ENCODE data around the gene FAM217B.

FAM217B gene

GRCh38 chr20:59938221-59938620 is 2.0 kb upstream of the FAM217B start:
- DNase-seq (ENCODE audit: insufficient read length, low spot score), result no peak
- TF ChIP-seq, protein P1, sequence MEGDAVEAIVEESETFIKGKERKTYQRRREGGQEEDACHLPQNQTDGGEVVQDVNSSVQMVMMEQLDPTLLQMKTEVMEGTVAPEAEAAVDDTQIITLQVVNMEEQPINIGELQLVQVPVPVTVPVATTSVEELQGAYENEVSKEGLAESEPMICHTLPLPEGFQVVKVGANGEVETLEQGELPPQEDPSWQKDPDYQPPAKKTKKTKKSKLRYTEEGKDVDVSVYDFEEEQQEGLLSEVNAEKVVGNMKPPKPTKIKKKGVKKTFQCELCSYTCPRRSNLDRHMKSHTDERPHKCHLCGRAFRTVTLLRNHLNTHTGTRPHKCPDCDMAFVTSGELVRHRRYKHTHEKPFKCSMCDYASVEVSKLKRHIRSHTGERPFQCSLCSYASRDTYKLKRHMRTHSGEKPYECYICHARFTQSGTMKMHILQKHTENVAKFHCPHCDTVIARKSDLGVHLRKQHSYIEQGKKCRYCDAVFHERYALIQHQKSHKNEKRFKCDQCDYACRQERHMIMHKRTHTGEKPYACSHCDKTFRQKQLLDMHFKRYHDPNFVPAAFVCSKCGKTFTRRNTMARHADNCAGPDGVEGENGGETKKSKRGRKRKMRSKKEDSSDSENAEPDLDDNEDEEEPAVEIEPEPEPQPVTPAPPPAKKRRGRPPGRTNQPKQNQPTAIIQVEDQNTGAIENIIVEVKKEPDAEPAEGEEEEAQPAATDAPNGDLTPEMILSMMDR (IDR thresholded peaks at IDR 0.05; ENCODE audit: insufficient read depth, missing control alignments), result no peak
- no peak for FAIRE-seq

- no peak for FAIRE-seq
- DNase-seq (ENCODE audit: insufficient read length, low spot score), result no peak
- TF ChIP-seq, protein P1 (IDR thresholded peaks at IDR 0.05; ENCODE audit: insufficient read depth, missing control alignments), result no peak
Observed at GRCh38 chr20:59938696-59939051, 1.5 kb upstream of the FAM217B start.

DNA sequence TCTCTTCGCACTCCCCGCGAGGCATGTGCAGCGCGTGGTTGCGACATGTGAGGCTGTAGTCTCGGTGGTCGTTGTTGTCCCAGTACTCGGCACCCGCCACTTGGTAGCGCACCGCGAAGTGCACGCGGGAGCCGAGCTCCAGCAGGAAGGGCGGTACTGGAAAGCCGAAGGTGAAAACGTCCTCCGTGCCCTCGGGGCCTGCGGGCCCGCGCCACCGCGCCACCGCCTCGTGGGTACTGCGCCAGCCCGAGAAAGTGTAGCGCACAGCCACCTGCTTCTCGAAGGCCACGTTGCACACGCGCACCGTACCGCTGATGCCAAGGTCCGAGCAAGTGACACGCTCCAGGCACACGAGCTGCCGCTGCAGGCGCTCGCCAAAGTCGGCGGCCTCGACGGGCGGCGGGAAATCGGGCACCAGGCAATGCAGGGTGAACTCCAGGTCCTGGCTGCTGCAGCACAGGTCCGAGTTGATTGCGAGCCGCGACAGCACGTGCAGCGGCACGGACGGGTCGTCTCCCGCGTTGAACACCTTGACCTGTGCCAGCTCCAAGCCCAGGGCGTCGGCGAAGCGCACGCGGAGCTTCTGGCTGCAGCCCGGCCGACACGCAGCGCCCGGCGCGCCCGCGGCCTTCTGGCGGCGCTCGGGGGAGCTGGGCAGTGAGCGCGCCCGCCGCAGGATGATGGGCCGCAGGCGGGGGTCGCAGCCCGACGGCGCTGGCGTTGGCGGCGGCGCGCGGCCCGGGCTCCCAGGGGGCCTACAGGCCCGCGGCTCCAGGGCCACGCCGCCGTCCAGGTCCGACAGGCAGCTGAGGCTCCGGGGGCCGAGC is 924 bp upstream of the FAM217B start:
- no peak for FAIRE-seq
- DNase-seq (ENCODE audit: insufficient read length, low spot score), result no peak
- TF ChIP-seq, protein P1 (IDR thresholded peaks at IDR 0.05; ENCODE audit: insufficient read depth, missing control alignments), result no peak

GRCh38 chr20:59939879-59940128 is 385 bp upstream of the FAM217B start:
- DNase-seq (ENCODE audit: insufficient read length, low spot score), result no peak
- TF ChIP-seq, protein P1 (IDR thresholded peaks at IDR 0.05; ENCODE audit: insufficient read depth, missing control alignments), result no peak
- FAIRE-seq, result no peak

DNA sequence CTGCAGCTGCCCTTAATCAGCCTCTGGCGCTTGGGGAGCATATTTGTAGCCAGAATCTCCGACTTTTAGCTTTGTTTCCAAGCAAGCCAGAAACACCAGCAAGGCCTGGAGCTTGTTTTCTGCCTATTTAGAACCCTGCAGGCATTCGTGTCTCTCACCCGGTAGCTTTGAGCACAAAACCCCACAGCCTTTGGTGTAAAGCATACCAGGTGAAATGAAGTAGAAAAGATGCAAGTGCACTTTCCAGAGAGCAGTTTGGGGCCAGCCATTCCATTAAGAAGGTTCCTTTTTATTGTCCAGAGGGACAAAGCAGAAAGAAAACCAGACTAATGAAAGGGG is 736 bp downstream of the FAM217B start:
- DNase-seq (ENCODE audit: insufficient read length, low spot score) (no peak), FAIRE-seq (no peak)
- TF ChIP-seq, protein P1 (IDR thresholded peaks at IDR 0.05; ENCODE audit: insufficient read depth, missing control alignments), result no peak

- no peak for DNase-seq (ENCODE audit: insufficient read length, low spot score)
- no peak for FAIRE-seq
- TF ChIP-seq, protein P1 (IDR thresholded peaks at IDR 0.05; ENCODE audit: insufficient read depth, missing control alignments), result no peak
Observed at GRCh38 chr20:59942245-59942644, 2.1 kb downstream of the FAM217B start.

DNA sequence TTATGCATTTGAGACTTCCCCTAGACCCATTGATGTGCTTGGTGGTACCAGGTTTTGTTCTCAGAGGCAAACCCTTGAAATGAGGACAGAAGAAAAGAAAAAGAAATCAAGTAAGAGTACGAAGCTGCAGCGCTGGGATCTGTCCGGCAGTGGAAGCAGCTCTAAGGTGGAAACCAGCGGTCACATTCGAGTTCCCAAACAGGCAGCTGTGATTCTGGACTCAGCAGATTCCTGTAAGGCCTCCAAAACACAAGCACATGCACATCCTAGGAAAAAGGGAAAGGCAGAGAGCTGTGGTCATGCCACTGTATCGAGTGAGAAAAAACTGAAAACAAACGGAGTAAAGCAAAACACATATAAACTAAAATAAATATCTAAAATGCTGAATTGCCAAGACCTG is 4.5 kb downstream of the FAM217B start:
- no peak for DNase-seq (ENCODE audit: insufficient read length, low spot score)
- no peak for FAIRE-seq
- TF ChIP-seq, protein P1 (IDR thresholded peaks at IDR 0.05; ENCODE audit: insufficient read depth, missing control alignments), result no peak

Data from D721Med (cell line).